A549 (cell line): ENCODE data around the gene DLEU7. TPM values are rescaled to one million over a fixed set of nuclear protein-coding genes. Genes with fewer than 3 reads are reported as not detected.

Experiments
- ATAC-seq, 2 experiments: fragments of 200-7000 bp in 1 of 2; fragments of >200 bp in 1 of 2; cut with Nextera tagmentation in 1 of 2; cut with Tn5 transposase in 1 of 2; 3 replicates each; pipeline versions ENCODE4 v1.8.0 to v1.9.1; 2018 to 2020; ENCODE audit warnings: mild to moderate bottlenecking in 1 of 2, moderate library complexity in 1 of 2
- CTCF ChIA-PET: fragments of 300-600 bp; sonication (Branson Sonifier 250); formaldehyde crosslinking; extraction: SDS; loops from one replicate; lab custom pipeline; 2021; ENCODE audit warnings: antibody characterized with exemption, inconsistent platforms; lab: Yijun Ruan, JAX
- POLR2A ChIA-PET: fragments of 350-600 bp; formaldehyde crosslinking; extraction: SDS; loops from one replicate; lab custom pipeline; 2021; ENCODE audit warnings: antibody characterized with exemption, inconsistent platforms; lab: Yijun Ruan, JAX
- DNase-seq, 2 experiments: peaks; one replicate each; pipeline versions ENCODE4 v3.0.0 to v3.0.0-alpha.2; 2011 to 2016; ENCODE audit warnings: low read depth in 1 of 2, low spot score in 1 of 2
- FAIRE-seq: peaks from 2 replicates; lab custom pipeline; 2011; peaks lifted over from hg19 to GRCh38; lab: Jason Lieb, UNC
- H3K27ac ChIP-seq, 2 experiments: fragments of >200 bp; sonication (Bioruptor Twin); formaldehyde crosslinking; 3 replicates each; pipeline ENCODE4 v1.5.1; 2016 to 2017
- H3K4me1 ChIP-seq: fragments of >200 bp; sonication (Bioruptor Twin); formaldehyde crosslinking; 3 replicates; pipeline ENCODE4 v1.6.1; 2016
- H3K4me2 ChIP-seq: fragments of >200 bp; sonication (Bioruptor Twin); formaldehyde crosslinking; 3 replicates; pipeline ENCODE4 v1.6.1; 2016
- H3K4me3 ChIP-seq: fragments of >200 bp; sonication (Bioruptor Twin); formaldehyde crosslinking; 3 replicates; pipeline ENCODE4 v1.5.1; 2016
- H3K9me3 ChIP-seq: fragments of >200 bp; sonication (Bioruptor Twin); formaldehyde crosslinking; 3 replicates; pipeline ENCODE4 v1.6.1; 2016
- CHD2 ChIP-seq: fragments of 150-350 bp; IDR thresholded peaks from 2 replicates; pipeline ENCODE4 v1.6.1; 2014; ENCODE audit warnings: low read length; ENCODE audit not compliant: partially characterized antibody
- CTCF ChIP-seq: fragments of >200 bp; sonication (Bioruptor Twin); formaldehyde crosslinking; IDR thresholded peaks from 3 replicates; pipeline ENCODE4 v1.5.1; 2016
- ESRRA ChIP-seq: fragments of 150-350 bp; IDR thresholded peaks from 2 replicates; pipeline ENCODE4 v1.6.1; 2014; ENCODE audit warnings: mild to moderate bottlenecking, low read length, borderline replicate concordance
- FOSB ChIP-seq: fragments of 250-450 bp; sonication (Bioruptor Pico); IDR thresholded peaks from 2 replicates; pipeline ENCODE4 v1.5.0; 2020; ENCODE audit warnings: mild to moderate bottlenecking, moderate library complexity
- GATA3 ChIP-seq: IDR thresholded peaks from 2 replicates; pipeline ENCODE4 v1.6.1; 2012; ENCODE audit warnings: borderline replicate concordance
- HMGXB4 ChIP-seq: fragments of 250-450 bp; sonication (Bioruptor Pico); IDR thresholded peaks from 2 replicates; pipeline ENCODE4 v1.5.0; 2021; ENCODE audit warnings: mild to moderate bottlenecking, moderate library complexity, borderline replicate concordance
- HOXB13 ChIP-seq: fragments of 250-450 bp; sonication (Bioruptor Pico); IDR thresholded peaks from 2 replicates; pipeline ENCODE4 v1.5.0; 2020; ENCODE audit warnings: low read depth, mild to moderate bottlenecking, moderate library complexity
- HOXB5 ChIP-seq: fragments of 250-450 bp; sonication (Bioruptor Pico); IDR thresholded peaks from 2 replicates; pipeline ENCODE4 v1.5.0; 2020; ENCODE audit warnings: mild to moderate bottlenecking, moderate library complexity
- JUNB ChIP-seq: fragments of >200 bp; sonication (Bioruptor Twin); formaldehyde crosslinking; IDR thresholded peaks from 2 replicates; pipeline ENCODE4 v1.6.1; 2016
- KDM5A ChIP-seq: fragments of 200-600 bp; sonication (generic); IDR thresholded peaks from 2 replicates; pipeline ENCODE4 v1.6.1; 2016; ENCODE audit warnings: antibody characterized with exemption, mild to moderate bottlenecking
- MAFK ChIP-seq: fragments of 450-650 bp; IDR thresholded peaks from 2 replicates; pipeline ENCODE4 v1.6.1; 2014; ENCODE audit not compliant: partially characterized antibody
- MAX ChIP-seq: IDR thresholded peaks from 2 replicates; pipeline ENCODE4 v1.6.1; 2012
- NR3C1 ChIP-seq: fragments of >200 bp; sonication (Bioruptor Twin); formaldehyde crosslinking; IDR thresholded peaks from 3 replicates; pipeline ENCODE4 v1.6.1; 2017
- PBX3 ChIP-seq: IDR thresholded peaks from 2 replicates; pipeline ENCODE4 v1.6.1; 2012
- PHF8 ChIP-seq: fragments of 200-600 bp; sonication (generic); IDR thresholded peaks from 2 replicates; pipeline ENCODE4 v1.6.1; 2016; ENCODE audit warnings: low read depth, mild to moderate bottlenecking, antibody characterized with exemption, moderate library complexity, borderline replicate concordance
- POLR2A ChIP-seq: IDR thresholded peaks from 2 replicates; pipeline ENCODE4 v1.6.1; 2012; ENCODE audit warnings: mild to moderate bottlenecking, low read length
- RCOR1 ChIP-seq: fragments of 150-350 bp; IDR thresholded peaks from 2 replicates; pipeline ENCODE4 v1.6.1; 2014; ENCODE audit warnings: antibody characterized with exemption, low read length, low read depth
- RFX5 ChIP-seq: fragments of 450-650 bp; IDR thresholded peaks from 2 replicates; pipeline ENCODE4 v1.7.1; 2014; ENCODE audit warnings: antibody characterized with exemption, mild to moderate bottlenecking, moderate library complexity
- SREBF2 ChIP-seq: fragments of 450-650 bp; IDR thresholded peaks from 2 replicates; pipeline ENCODE4 v1.6.1; 2014; ENCODE audit warnings: mild to moderate bottlenecking, moderate library complexity
- ZC3H11A ChIP-seq: fragments of 450-650 bp; IDR thresholded peaks from 2 replicates; pipeline ENCODE4 v1.6.1; 2014; ENCODE audit warnings: antibody characterized with exemption, mild to moderate bottlenecking
- WGBS: methylation state at CpG from one replicate; pipeline ENCODE4 v1.1.6; 2017; ENCODE audit errors: missing lambda C conversion rate; 5-methylcytosine and 5-hydroxymethylcytosine counted together
- polyA plus RNA-seq, 4 experiments: library from polyadenylated mRNA; depleted of rRNA in 3 of 4; stranded (reverse); fragments of >200 nt; fragmentation: RNase III in 1 of 4; extraction: RNeasy Plus Mini Kit Qiagen cat#74134 plus additional on column Dnase treatment in 1 of 4; gene quantifications; 2 replicates in 3 of 4; 3 replicates in 1 of 4; pipeline ENCODE4 v1.2.3, GENCODE V29; 2011 to 2017

DLEU7 gene
- polyA plus RNA-seq, 2 of the 4 experiments (the other 2 are of a cell fraction) = not detected

- no peak for FAIRE-seq
- Histone ChIP-seq H3K27ac (no peak overlapping the region), H3K4me2 (no peak overlapping the region), H3K9me3 (no peaks in the 10 kb centered on the region), H3K4me3 (no peak overlapping the region), H3K4me1 (no peaks in the 10 kb centered on the region)
- TF ChIP-seq RFX5 = no peak
- TF ChIP-seq JUNB = no peak
- no peak for TF ChIP-seq MAFK
- TF ChIP-seq MAX = no peak
- TF ChIP-seq KDM5A = no peak
- no peak for TF ChIP-seq POLR2A
- TF ChIP-seq GATA3 = no peak
- TF ChIP-seq ZC3H11A = no peak
- TF ChIP-seq HOXB5 (CRISPR knock-in tag) = no peak
- no peak for TF ChIP-seq HMGXB4
- 70% methylated on average over 4 of the region's 4 CpGs for WGBS
- ATAC-seq = no peak
- CTCF ChIA-PET = interaction anchor here (1.0 kb wide), 1 partner anchor 12 kb away, joined by 3 read pairs; no protein-coding TSS in a partner anchor
- no peak for DNase-seq
- POLR2A ChIA-PET = no interaction called here
Observed at GRCh38 chr13:50812242-50812641, 31.2 kb downstream of the DLEU7 start.

GRCh38 chr13:50810998-50811397 is 32.5 kb downstream of the DLEU7 start:
- WGBS = 69% methylated on average over 2 of the region's 2 CpGs
- Histone ChIP-seq H3K4me2 (no peak overlapping the region), H3K4me1 (no peaks in the 10 kb centered on the region), H3K4me3 (no peak overlapping the region), H3K9me3 (0 out of 3 replicates have a peak, but pooled peaks cover under 1% of the 10 kb centered on the region), H3K27ac (no peak overlapping the region)
- ATAC-seq = no peak
- no peak for TF ChIP-seq CHD2
- TF ChIP-seq FOSB (CRISPR knock-in tag) = no peak
- no peak for TF ChIP-seq PBX3
- TF ChIP-seq RCOR1 = no peak
- TF ChIP-seq CTCF = no peak
- TF ChIP-seq ZC3H11A = no peak
- no peak for TF ChIP-seq HOXB13 (CRISPR knock-in tag)
- TF ChIP-seq ESRRA = no peak
- no peak for TF ChIP-seq PHF8
- TF ChIP-seq NR3C1 = no peak
- CTCF ChIA-PET = interaction anchor here (1.5 to 1.9 kb wide), 2 partner anchors 10 to 834 kb away, joined by 3 to 5 read pairs; no protein-coding TSS in a partner anchor
- no peak for DNase-seq
- POLR2A ChIA-PET = no interaction called here
- FAIRE-seq = no peak

- no peak for ATAC-seq
- Histone ChIP-seq H3K27ac (no peak overlapping the region), H3K4me3 (no peak overlapping the region), H3K4me2 (no peak overlapping the region), H3K9me3 (peaks cover 5% of the 10 kb centered on the region; the same call in 1 of the 3 replicates), H3K4me1 (no peaks in the 10 kb centered on the region)
- ChIA-PET CTCF (interaction anchor here (1.5 to 1.9 kb wide), 2 partner anchors 9 to 833 kb away, joined by 3 to 5 read pairs; no protein-coding TSS in a partner anchor), POLR2A (no interaction called here)
- no peak for TF ChIP-seq SREBF2
- DNase-seq = no peak
- 70% methylated on average over 4 of the region's 4 CpGs for WGBS
- FAIRE-seq = no peak
Observed at GRCh38 chr13:50810468-50810867, 33.0 kb downstream of the DLEU7 start.
